Neuron (in vitro differentiated cells): ENCODE data around the gene MYH9.

Experiments
- H2AFZ ChIP-seq: one replicate; pipeline ENCODE4 v1.6.1; 2013; ENCODE audit warnings: low read depth, mild to moderate bottlenecking, inconsistent platforms, low read length, moderate library complexity
- H3K27me3 ChIP-seq: one replicate; pipeline ENCODE4 v1.6.1; 2013; ENCODE audit warnings: low read length; ENCODE audit not compliant: insufficient read depth
- H3K36me3 ChIP-seq: one replicate; pipeline ENCODE4 v1.6.1; 2013; ENCODE audit warnings: low read length; ENCODE audit not compliant: insufficient read depth
- H3K4me1 ChIP-seq: one replicate; pipeline ENCODE4 v1.6.1; 2013; ENCODE audit warnings: low read length; ENCODE audit not compliant: insufficient read depth
- H3K4me3 ChIP-seq: 2 replicates; pipeline ENCODE4 v1.5.1; 2013; ENCODE audit warnings: mild to moderate bottlenecking, low read length, moderate library complexity
- H3K9me3 ChIP-seq: one replicate; pipeline ENCODE4 v1.6.1; 2013; ENCODE audit warnings: low read length

The MYH9 gene

DNA sequence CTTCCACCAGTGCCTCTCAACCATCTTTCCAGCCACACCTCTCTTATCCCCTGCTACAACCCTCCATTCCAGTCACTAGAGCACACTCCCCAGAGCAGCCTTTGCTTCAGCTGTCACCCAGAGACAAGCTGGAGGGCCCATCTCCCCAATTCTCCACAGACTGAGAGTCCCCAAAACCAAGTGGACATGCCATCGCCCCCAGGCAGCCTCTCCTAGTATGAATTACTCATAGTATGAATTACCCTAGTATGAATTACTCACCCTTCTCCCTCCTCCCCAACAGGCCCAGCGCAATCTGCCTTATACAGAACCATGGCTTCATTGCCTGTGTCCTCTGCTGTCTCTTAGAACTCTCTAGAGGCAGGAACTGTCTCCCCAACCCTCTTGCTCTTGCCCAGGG is 24.8 kb downstream of the MYH9 start:
- Histone ChIP-seq H3K27me3 (no peaks in the 10 kb centered on the region), H3K4me1 (peaks cover 22% of the 10 kb centered on the region), H3K4me3 (no peak overlapping the region), H3K36me3 (no peaks in the 10 kb centered on the region), H3K9me3 (no peaks in the 10 kb centered on the region), H2AFZ (no peak overlapping the region)

DNA sequence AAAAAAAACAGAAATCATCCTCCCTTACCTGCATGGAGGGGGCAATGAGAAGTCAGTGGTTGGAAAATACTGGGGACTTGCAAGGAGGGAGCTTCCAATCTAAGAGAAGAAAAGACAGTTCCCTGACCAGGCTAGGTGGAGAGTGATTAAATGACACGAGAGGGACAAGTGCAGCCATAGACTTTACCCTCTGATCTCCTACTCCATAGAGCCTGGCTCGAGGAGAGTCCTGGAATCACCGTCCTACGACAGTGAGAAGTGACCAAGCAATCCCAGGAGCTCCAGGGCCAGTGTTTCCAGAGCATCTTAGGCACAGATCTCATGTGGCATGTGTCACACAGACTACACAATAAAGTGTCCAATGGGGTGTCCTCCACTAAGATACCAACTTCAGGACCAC is 25.7 kb downstream of the MYH9 start:
- peaks cover 17% of the 10 kb centered on the region for H3K4me1 ChIP-seq
- H3K27me3 ChIP-seq: no peaks in the 10 kb centered on the region
- H2AFZ ChIP-seq: no peak overlapping the region
- H3K4me3 ChIP-seq: no peak overlapping the region
- H3K9me3 ChIP-seq: no peaks in the 10 kb centered on the region
- no peaks in the 10 kb centered on the region for H3K36me3 ChIP-seq

- no peak overlapping the region for H2AFZ ChIP-seq
- no peak overlapping the region for H3K4me3 ChIP-seq
- H3K36me3 ChIP-seq: no peaks in the 10 kb centered on the region
- no peaks in the 10 kb centered on the region for H3K9me3 ChIP-seq
- no peaks in the 10 kb centered on the region for H3K27me3 ChIP-seq
- H3K4me1 ChIP-seq: peaks cover 11% of the 10 kb centered on the region
Measured at GRCh38 chr22:36360871-36361383, 26.8 kb downstream of the MYH9 start.

- Histone ChIP-seq H2AFZ (no peak overlapping the region), H3K27me3 (no peaks in the 10 kb centered on the region), H3K36me3 (no peaks in the 10 kb centered on the region), H3K9me3 (no peaks in the 10 kb centered on the region), H3K4me3 (no peak overlapping the region), H3K4me1 (peaks cover 9% of the 10 kb centered on the region)
Measured at GRCh38 chr22:36360011-36360410, 27.8 kb downstream of the MYH9 start.

DNA sequence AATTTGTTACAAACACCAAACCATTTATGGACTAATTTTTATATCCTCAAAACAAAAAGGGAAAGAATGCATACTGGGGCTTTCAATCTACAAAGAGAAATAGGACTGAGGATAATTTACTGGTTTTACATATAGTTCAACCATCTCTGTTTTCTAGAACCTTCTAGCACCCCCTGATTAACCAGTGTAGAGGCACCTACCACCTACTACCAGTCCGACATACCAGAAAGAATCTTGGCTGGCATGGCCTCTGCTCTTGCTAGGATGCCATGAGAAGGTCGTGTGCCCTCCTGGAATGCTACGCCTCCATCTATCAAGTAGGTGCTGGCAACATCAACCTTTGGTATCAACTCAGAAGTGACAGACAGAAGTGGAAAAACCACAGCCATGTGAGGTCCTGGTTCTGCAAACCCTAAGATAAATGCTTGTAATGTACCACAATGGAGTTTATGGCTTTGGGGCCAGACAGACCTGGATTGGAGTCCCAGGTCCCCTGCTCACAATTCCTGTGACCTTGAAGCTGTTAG is 28.2 kb downstream of the MYH9 start:
- Histone ChIP-seq H3K9me3 (no peaks in the 10 kb centered on the region), H3K27me3 (no peaks in the 10 kb centered on the region), H3K4me3 (no peak overlapping the region), H3K4me1 (peaks cover 8% of the 10 kb centered on the region), H2AFZ (no peak overlapping the region), H3K36me3 (no peaks in the 10 kb centered on the region)

GRCh38 chr22:36358533-36359469 is 29.0 kb downstream of the MYH9 start:
- Histone ChIP-seq H3K36me3 (no peaks in the 10 kb centered on the region), H3K9me3 (no peaks in the 10 kb centered on the region), H3K4me3 (no peak overlapping the region), H2AFZ (no peak overlapping the region), H3K4me1 (peaks cover 8% of the 10 kb centered on the region), H3K27me3 (no peaks in the 10 kb centered on the region)

DNA sequence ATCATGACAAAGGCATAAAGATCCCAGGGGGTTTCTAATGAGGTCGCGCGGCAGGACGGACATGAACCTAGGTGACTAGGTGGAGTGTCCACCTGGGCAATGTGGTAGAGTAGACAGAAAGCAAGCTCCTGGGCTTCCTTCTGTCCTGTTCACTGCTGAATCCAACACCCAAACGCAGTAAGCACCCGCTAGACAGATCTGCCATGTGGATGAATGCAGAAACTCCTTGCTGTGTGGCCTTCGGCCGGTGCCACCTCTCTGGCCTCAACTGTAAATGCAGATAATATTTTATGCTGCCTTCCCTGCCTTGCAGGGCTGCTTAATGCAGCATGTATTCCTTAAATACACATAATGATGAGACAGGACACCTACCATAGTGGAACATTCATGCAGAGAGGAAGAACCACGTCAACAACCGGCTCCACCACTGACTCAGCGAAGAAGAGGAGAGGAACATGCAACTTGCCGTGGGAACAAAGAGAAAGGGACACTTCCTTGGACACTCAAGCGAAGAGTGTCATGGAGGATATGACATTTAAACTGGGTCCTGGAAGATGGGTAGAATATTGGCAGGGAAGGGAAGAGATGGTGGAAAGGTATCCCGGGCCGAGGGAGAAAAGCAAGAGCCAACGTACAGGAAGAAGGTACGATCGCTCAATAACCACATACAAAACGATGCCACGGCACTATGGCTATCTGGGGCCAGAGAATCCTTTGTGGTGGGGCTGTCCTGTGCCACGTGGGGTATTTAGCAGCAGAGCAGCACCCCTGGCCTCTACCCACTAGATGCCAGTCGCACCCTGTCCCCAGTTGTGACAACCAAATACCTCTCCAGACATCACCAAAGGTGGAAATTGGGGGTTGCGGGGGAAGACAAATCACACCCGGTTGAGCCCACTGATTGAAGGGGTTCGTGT is 30.8 kb downstream of the MYH9 start:
- no peak overlapping the region for H2AFZ ChIP-seq
- H3K36me3 ChIP-seq: no peaks in the 10 kb centered on the region
- no peaks in the 10 kb centered on the region for H3K9me3 ChIP-seq
- H3K4me1 ChIP-seq: peaks cover 15% of the 10 kb centered on the region
- H3K4me3 ChIP-seq: no peak overlapping the region
- no peaks in the 10 kb centered on the region for H3K27me3 ChIP-seq

DNA sequence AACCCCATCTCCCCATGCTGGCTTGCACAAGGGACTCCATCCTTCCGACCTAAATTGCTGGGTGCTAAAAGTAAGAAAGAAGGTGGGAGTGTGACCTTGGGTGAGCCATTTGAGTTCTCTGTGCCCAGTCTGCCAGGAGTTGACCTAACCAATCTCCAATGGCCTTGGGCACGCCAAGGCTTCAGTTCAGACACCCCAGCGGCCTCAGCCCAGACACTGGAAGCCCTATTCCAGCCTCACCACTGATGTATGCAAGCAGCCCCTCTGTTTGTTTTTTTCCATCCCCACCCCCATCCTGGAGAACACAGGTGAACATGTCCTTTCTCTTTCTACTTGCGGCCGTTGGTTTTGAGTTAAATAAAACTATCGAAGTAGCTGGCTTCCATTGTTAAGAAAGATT is 31.9 kb downstream of the MYH9 start:
- H3K9me3 ChIP-seq: no peaks in the 10 kb centered on the region
- H3K4me1 ChIP-seq: peaks cover 15% of the 10 kb centered on the region
- H3K36me3 ChIP-seq: no peaks in the 10 kb centered on the region
- no peak overlapping the region for H3K4me3 ChIP-seq
- no peak overlapping the region for H2AFZ ChIP-seq
- no peaks in the 10 kb centered on the region for H3K27me3 ChIP-seq

DNA sequence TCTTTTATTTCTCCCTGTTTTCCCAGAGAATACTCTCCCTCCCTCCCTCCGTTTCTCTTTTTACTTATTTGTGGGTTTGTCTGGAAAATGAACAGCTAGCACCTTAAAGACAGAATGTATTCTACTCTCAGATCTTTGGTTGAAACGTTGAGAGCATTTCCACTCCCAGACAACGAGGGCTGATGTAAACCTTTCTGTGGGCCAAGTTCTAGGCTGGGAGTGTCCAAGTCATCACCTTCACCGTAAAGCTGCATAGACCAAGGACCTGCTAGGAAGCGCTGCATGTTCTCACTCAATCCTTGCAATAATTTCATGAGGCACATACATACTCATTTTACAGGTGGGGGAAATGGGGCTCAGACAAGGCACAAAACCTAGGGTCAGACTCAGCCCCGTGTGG is 32.4 kb downstream of the MYH9 start:
- Histone ChIP-seq H3K27me3 (no peaks in the 10 kb centered on the region), H3K4me3 (no peak overlapping the region), H2AFZ (no peak overlapping the region), H3K9me3 (no peaks in the 10 kb centered on the region), H3K4me1 (peaks cover 15% of the 10 kb centered on the region), H3K36me3 (no peaks in the 10 kb centered on the region)

DNA sequence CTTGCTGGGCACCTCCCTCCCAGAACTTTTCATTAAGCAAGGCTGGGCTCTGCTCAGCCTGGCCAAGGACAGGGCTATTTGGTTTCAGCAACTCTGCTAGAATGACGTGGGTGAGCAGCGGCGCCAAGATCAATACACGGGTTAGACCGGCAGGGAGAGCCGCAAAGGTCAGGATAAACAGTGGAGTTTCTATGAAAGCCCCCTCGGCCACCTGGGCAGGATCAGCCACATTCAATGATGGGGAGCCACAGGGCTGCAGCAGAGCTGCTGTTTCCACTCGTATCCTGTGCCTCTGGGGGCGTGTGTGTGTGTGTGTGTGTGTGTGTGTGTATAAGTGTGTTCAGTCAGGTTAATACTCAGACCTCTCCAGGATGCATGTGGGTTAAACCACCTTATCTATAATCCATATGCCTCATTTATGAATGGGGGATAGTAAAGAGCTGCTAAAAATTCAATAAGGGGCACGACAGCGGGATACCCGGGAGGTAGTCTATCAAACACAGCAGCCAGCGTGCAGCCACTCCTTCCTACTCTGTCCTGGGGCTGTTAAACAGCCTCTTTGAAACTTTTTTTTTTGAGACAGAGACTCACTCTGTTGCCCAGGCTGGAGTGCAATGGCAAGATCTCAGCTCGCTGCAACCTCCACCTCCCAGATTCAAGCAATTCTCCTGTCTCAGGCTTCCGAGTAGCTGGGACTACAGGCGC is 34.8 kb downstream of the MYH9 start:
- Histone ChIP-seq H3K27me3 (no peaks in the 10 kb centered on the region), H3K9me3 (no peaks in the 10 kb centered on the region), H3K4me3 (no peak overlapping the region), H2AFZ (no peak overlapping the region), H3K4me1 (peaks cover 7% of the 10 kb centered on the region), H3K36me3 (peaks cover 6% of the 10 kb centered on the region)

DNA sequence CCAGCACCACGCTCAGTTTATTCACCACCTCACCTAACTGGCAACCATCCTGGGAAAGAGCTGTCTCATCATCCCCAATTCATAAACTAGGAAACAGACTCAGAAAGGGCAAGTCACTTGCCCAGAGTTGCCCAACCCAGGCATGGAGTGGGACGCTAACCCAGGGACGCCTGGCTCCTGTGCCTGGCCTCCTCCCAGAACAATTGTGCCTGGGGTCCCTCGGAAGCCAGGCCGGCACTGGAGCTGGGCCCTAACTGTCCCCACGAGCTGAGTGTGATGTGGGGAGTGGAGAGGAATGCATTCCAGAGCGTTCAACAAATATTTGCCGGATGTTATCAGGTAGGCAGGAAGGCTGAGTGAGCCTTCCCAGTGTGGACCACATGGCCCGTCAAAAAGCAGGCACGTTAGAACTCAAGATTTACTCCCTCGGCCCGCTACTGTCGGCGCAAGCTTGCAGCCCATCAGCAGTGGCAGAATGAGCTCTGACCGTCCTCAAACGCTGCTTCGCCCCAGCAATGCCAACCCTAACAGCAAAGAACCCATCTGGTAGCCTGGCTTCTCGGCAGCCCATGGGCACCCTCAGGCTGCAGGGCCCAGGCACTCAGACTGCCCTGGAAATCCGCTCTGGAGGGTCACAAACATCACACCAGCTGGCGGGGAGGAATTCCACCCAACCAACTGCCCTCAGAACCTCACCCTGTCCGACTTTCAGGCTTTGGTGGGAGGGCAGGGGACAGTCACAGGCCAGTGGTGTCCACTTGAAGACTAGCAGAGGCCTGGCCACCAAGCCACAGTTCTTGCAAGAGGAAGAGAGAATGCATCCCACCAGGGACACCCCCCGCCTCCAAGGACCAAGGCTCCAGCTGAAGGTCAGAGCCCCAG is 35.6 kb downstream of the MYH9 start:
- Histone ChIP-seq H3K27me3 (no peaks in the 10 kb centered on the region), H3K4me1 (peaks cover 7% of the 10 kb centered on the region), H3K4me3 (no peak overlapping the region), H2AFZ (no peak overlapping the region), H3K9me3 (no peaks in the 10 kb centered on the region), H3K36me3 (peaks cover 6% of the 10 kb centered on the region)
